GM23338 (cell line): ENCODE measurements around the gene GLB1L3. TPM values are rescaled to one million over a fixed set of nuclear protein-coding genes. Genes with fewer than 3 reads are reported as not detected.

Experiments
- ATAC-seq: fragments of 200-7000 bp; cut with Tn5 transposase; 3 replicates; pipeline ENCODE4 v1.9.1; 2020
- DNase-seq: peaks from one replicate; pipeline ENCODE4 v3.0.0-alpha.2; 2015; ENCODE audit warnings: low spot score
- H2AFZ ChIP-seq: fragments of 200-600 bp; sonication (generic); 2 replicates; pipeline ENCODE4 v1.8.0; 2016; ENCODE audit warnings: antibody characterized with exemption, mild to moderate bottlenecking, moderate library complexity
- H3F3A ChIP-seq: fragments of 200-600 bp; sonication (generic); replicated peaks from 2 replicates; pipeline ENCODE4 v1.8.0; 2017; ENCODE audit warnings: antibody characterized with exemption, mixed run types, low read depth
- H3K27ac ChIP-seq: fragments of 200-600 bp; sonication (generic); 2 replicates; pipeline ENCODE4 v1.6.1; 2016; ENCODE audit warnings: low read depth
- H3K27me3 ChIP-seq: fragments of 200-600 bp; sonication (generic); 2 replicates; pipeline ENCODE4 v1.8.0; 2016; ENCODE audit warnings: mild to moderate bottlenecking, mixed run types, moderate library complexity; ENCODE audit not compliant: insufficient read depth
- H3K36me3 ChIP-seq: fragments of 200-600 bp; sonication (generic); 2 replicates; pipeline ENCODE4 v1.8.0; 2016; ENCODE audit warnings: mild to moderate bottlenecking; ENCODE audit not compliant: insufficient read depth
- H3K4me1 ChIP-seq: fragments of 200-600 bp; sonication (generic); 2 replicates; pipeline ENCODE4 v1.8.0; 2016; ENCODE audit warnings: mild to moderate bottlenecking, moderate library complexity; ENCODE audit not compliant: insufficient read depth
- H3K4me2 ChIP-seq: fragments of 200-600 bp; sonication (generic); 2 replicates; pipeline ENCODE4 v1.7.1; 2017; ENCODE audit warnings: mixed run types
- H3K4me3 ChIP-seq: fragments of 200-600 bp; sonication (generic); 2 replicates; pipeline ENCODE4 v1.6.1; 2016; ENCODE audit warnings: mixed run types
- H3K79me2 ChIP-seq: fragments of 200-600 bp; sonication (generic); replicated peaks from 2 replicates; pipeline ENCODE4 v1.8.0; 2017; ENCODE audit warnings: mild to moderate bottlenecking; ENCODE audit not compliant: insufficient read depth
- H3K9me2 ChIP-seq: fragments of 200-600 bp; sonication (generic); 2 replicates; pipeline ENCODE4 v1.8.0; 2017; ENCODE audit not compliant: insufficient read depth
- H4K20me1 ChIP-seq: fragments of 200-600 bp; sonication (generic); replicated peaks from 2 replicates; pipeline ENCODE4 v1.8.0; 2017; ENCODE audit warnings: mild to moderate bottlenecking; ENCODE audit not compliant: insufficient read depth
- H3K27ac Mint-ChIP-seq: 2 replicates; pipeline ENCODE4 v1.8.0; 2020; ENCODE audit warnings: inconsistent platforms, mild to moderate bottlenecking, moderate library complexity, mixed read lengths
- H3K27me3 Mint-ChIP-seq: 3 replicates; pipeline ENCODE4 v1.8.0; 2022; ENCODE audit warnings: low read depth, mild to moderate bottlenecking, moderate library complexity, mixed read lengths, inconsistent platforms; ENCODE audit not compliant: insufficient read depth, poor library complexity
- H3K36me3 Mint-ChIP-seq: 3 replicates; pipeline ENCODE4 v1.8.0; 2021; ENCODE audit warnings: low read depth, mild to moderate bottlenecking, inconsistent platforms, moderate library complexity, mixed read lengths
- H3K4me1 Mint-ChIP-seq: 3 replicates; pipeline ENCODE4 v1.8.0; 2020; ENCODE audit warnings: mild to moderate bottlenecking, inconsistent platforms, mixed read lengths
- H3K4me3 Mint-ChIP-seq: 3 replicates; pipeline ENCODE4 v1.8.0; 2021; ENCODE audit warnings: moderate library complexity, mild to moderate bottlenecking, inconsistent platforms, mixed read lengths
- H3K9me3 Mint-ChIP-seq: 3 replicates; pipeline ENCODE4 v1.8.0; 2020; ENCODE audit warnings: moderate library complexity, mild to moderate bottlenecking, inconsistent platforms, mixed read lengths
- CREB1 ChIP-seq: fragments of 250-450 bp; sonication (Bioruptor Pico); IDR thresholded peaks from 2 replicates; pipeline ENCODE4 v1.5.0; 2020; ENCODE audit warnings: low read depth, mild to moderate bottlenecking, moderate library complexity
- ETS1 ChIP-seq: IDR thresholded peaks from 2 replicates; pipeline ENCODE4 v1.6.1; 2016; ENCODE audit warnings: antibody characterized with exemption
- JUNB ChIP-seq: IDR thresholded peaks from one replicate; pipeline ENCODE4 v1.6.1; 2016; ENCODE audit warnings: antibody characterized with exemption; ENCODE audit not compliant: unreplicated experiment
- ZNF114 ChIP-seq: fragments of 250-450 bp; sonication (Bioruptor Pico); IDR thresholded peaks from 2 replicates; pipeline ENCODE4 v1.5.0; 2020; ENCODE audit warnings: mild to moderate bottlenecking, moderate library complexity
- ZNF331 ChIP-seq: fragments of 250-450 bp; sonication (Bioruptor Pico); IDR thresholded peaks from 2 replicates; pipeline ENCODE4 v1.5.0; 2020; ENCODE audit warnings: low read depth, mild to moderate bottlenecking, moderate library complexity
- ZNF462 ChIP-seq: fragments of 250-450 bp; sonication (Bioruptor Pico); IDR thresholded peaks from 2 replicates; pipeline ENCODE4 v1.5.0; 2020; ENCODE audit warnings: mild to moderate bottlenecking, moderate library complexity
- polyA plus RNA-seq: library from polyadenylated mRNA; unstranded; fragments of >200 nt; fragmentation: Nextera tagmentation; extraction: Ambion mirVana; gene quantifications from 2 replicates; pipeline ENCODE4 v1.2.1, GENCODE V29; 2016
- total RNA-seq: library from RNA; depleted of rRNA; stranded (reverse); fragments of >200 nt; shearing (Covaris generic); gene quantifications from 2 replicates; pipeline ENCODE4 v1.2.3, GENCODE V29; 2014

GLB1L3 gene
- total and polyA plus RNA-seq, 2 experiments from 2014 or later = 28.8 to 33.1 TPM

- TF ChIP-seq ZNF462 (no peak), JUNB (no peak), ZNF114 (CRISPR knock-in tag) (no peak), ZNF331 (CRISPR knock-in tag) (no peak), CREB1 (no peak)
Measured at GRCh38 chr11:134332782-134333181, 56.6 kb downstream of the GLB1L3 start (continued).

GRCh38 chr11:134333312-134333711 is 57.1 kb downstream of the GLB1L3 start:
- H3K9me2 ChIP-seq = no peaks in the 10 kb centered on the region
- H3K36me3 ChIP-seq = no peaks in the 10 kb centered on the region
- ATAC-seq (no peak), DNase-seq (no peak)
- H3K27ac ChIP-seq = no peak overlapping the region
- H3K4me1 ChIP-seq = peaks cover 17% of the 10 kb centered on the region; the same call in 1 of the 2 replicates
- no peak overlapping the region; the same call in 1 of the 2 replicates for H3K4me3 ChIP-seq
- Mint-ChIP-seq H3K4me1 (peaks cover 30% of the 10 kb centered on the region), H3K9me3 (no peaks in the 10 kb centered on the region; the same call in 2 of the 3 replicates), H3K27ac (no peak overlapping the region), H3K36me3 (no peaks in the 10 kb centered on the region; the same call in 2 of the 3 replicates), H3K4me3 (peak overlapping the region; percentile 73; the same call in 1 of the 3 replicates), H3K27me3 (peaks cover 23% of the 10 kb centered on the region)
- H3F3A ChIP-seq = no peaks in the 10 kb centered on the region; the same call in 1 of the 2 replicates
- H2AFZ ChIP-seq = no peak overlapping the region
- peaks cover 5% of the 10 kb centered on the region; the same call in 1 of the 2 replicates for H4K20me1 ChIP-seq
- H3K4me2 ChIP-seq = no peak overlapping the region; the same call in 1 of the 2 replicates
- H3K79me2 ChIP-seq = no peaks in the 10 kb centered on the region
- peaks cover 28% of the 10 kb centered on the region for H3K27me3 ChIP-seq
- no peak for TF ChIP-seq ZNF462
- TF ChIP-seq ZNF331 (CRISPR knock-in tag) = no peak
- TF ChIP-seq ETS1 = no peak
